ENCODE measurements around the gene MAP3K9. TPM values are rescaled to one million over a fixed set of nuclear protein-coding genes. Genes with fewer than 3 reads are reported as not detected.

MAP3K9 gene
- polyA plus RNA-seq, 1 donor from 2014 or later = 10.4 TPM

DNA sequence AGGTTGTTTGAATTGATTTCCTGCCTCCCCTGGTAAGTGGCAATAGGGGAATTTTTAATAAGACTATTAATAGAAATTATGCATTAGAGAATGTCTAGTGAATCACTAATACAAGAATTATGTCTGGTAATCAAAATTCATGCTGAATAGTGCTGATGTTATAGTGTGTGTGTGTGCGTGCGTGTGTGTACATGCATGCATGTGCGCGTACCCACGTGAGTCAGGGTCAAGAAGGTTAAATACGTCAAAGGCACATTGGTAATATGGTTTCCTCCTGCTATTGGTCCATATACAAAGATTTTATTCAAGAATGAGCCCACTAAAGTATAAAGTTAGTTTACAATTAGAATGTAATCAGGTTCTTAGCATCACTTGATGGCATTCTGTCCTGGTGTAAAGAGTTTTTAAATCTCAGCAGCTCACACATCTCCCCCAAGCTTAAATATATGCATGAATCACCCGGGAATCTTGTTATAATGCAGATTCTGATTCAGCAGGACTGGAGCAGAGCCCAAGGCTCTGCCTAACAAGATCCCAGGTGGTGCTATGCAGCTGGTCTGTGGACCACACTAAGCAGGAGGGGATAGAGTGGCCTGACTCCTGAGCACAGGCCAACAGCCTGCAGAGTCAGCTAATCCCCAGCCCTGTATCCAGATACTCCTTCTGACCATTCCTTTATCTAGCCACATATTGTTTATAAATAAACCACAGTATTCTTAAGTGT is 123.7 kb downstream of the MAP3K9 start:
- H2AFZ ChIP-seq (ENCODE audit: low read depth, low read length) = no peak overlapping the region
- H3K79me2 ChIP-seq (replicated peaks; ENCODE audit: insufficient read depth, low read length) = no peaks in the 10 kb centered on the region
- TF ChIP-seq, protein P1, sequence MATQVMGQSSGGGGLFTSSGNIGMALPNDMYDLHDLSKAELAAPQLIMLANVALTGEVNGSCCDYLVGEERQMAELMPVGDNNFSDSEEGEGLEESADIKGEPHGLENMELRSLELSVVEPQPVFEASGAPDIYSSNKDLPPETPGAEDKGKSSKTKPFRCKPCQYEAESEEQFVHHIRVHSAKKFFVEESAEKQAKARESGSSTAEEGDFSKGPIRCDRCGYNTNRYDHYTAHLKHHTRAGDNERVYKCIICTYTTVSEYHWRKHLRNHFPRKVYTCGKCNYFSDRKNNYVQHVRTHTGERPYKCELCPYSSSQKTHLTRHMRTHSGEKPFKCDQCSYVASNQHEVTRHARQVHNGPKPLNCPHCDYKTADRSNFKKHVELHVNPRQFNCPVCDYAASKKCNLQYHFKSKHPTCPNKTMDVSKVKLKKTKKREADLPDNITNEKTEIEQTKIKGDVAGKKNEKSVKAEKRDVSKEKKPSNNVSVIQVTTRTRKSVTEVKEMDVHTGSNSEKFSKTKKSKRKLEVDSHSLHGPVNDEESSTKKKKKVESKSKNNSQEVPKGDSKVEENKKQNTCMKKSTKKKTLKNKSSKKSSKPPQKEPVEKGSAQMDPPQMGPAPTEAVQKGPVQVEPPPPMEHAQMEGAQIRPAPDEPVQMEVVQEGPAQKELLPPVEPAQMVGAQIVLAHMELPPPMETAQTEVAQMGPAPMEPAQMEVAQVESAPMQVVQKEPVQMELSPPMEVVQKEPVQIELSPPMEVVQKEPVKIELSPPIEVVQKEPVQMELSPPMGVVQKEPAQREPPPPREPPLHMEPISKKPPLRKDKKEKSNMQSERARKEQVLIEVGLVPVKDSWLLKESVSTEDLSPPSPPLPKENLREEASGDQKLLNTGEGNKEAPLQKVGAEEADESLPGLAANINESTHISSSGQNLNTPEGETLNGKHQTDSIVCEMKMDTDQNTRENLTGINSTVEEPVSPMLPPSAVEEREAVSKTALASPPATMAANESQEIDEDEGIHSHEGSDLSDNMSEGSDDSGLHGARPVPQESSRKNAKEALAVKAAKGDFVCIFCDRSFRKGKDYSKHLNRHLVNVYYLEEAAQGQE (IDR thresholded peaks at IDR 0.05; ENCODE audit: borderline replicate concordance) = no peak
- TF ChIP-seq EP300 (conservative IDR thresholded peaks at IDR 0.05; ENCODE audit: poor library complexity, severe bottlenecking) = no peak
- no peak overlapping the region for H3K9ac ChIP-seq (ENCODE audit: low read length)
- no peak overlapping the region for H3K4me3 ChIP-seq (ENCODE audit: low read length)
- no peak overlapping the region for H3K27ac ChIP-seq (ENCODE audit: low read length)
- H3K27me3 ChIP-seq (ENCODE audit: insufficient read depth, low read depth, low read length) = no peaks in the 10 kb centered on the region
- no peak overlapping the region for H3K4me2 ChIP-seq (ENCODE audit: low read length)
- H3F3A ChIP-seq (ENCODE audit: insufficient read depth, low read length, poor library complexity, severe bottlenecking) = no peaks in the 10 kb centered on the region
- H3K9me3 ChIP-seq (ENCODE audit: low read length) = no peaks in the 10 kb centered on the region
- H3K36me3 ChIP-seq (ENCODE audit: insufficient read depth, low read length) = no peaks in the 10 kb centered on the region
- no peaks in the 10 kb centered on the region for H3K9me2 ChIP-seq (ENCODE audit: insufficient read depth, low read length)
- H4K20me1 ChIP-seq (ENCODE audit: insufficient read depth) = no peaks in the 10 kb centered on the region

GRCh38 chr14:70683983-70684382 is 125.3 kb downstream of the MAP3K9 start:
- no peak overlapping the region for H2AFZ ChIP-seq (ENCODE audit: low read depth, low read length)
- H3K4me3 ChIP-seq (ENCODE audit: low read length) = no peak overlapping the region
- no peaks in the 10 kb centered on the region for H3K9me2 ChIP-seq (ENCODE audit: insufficient read depth, low read length)
- H3K79me2 ChIP-seq (replicated peaks; ENCODE audit: insufficient read depth, low read length) = no peaks in the 10 kb centered on the region
- H3K4me2 ChIP-seq (ENCODE audit: low read length) = no peak overlapping the region
- H4K20me1 ChIP-seq (ENCODE audit: insufficient read depth) = no peaks in the 10 kb centered on the region
- H3F3A ChIP-seq (ENCODE audit: insufficient read depth, low read length, poor library complexity, severe bottlenecking) = no peaks in the 10 kb centered on the region
- H3K9me3 ChIP-seq (ENCODE audit: low read length) = no peaks in the 10 kb centered on the region
- H3K36me3 ChIP-seq (ENCODE audit: insufficient read depth, low read length) = no peaks in the 10 kb centered on the region
- TF ChIP-seq EZH2 (IDR thresholded peaks at IDR 0.05; ENCODE audit: borderline replicate concordance, insufficient read depth, low read length, poor library complexity, severe bottlenecking) = no peak
- no peak for TF ChIP-seq RAD21 (conservative IDR thresholded peaks at IDR 0.05)
- TF ChIP-seq, protein P1 (IDR thresholded peaks at IDR 0.05; ENCODE audit: borderline replicate concordance) = no peak
- TF ChIP-seq SMC3 (conservative IDR thresholded peaks at IDR 0.05; ENCODE audit: poor library complexity) = no peak
- TF ChIP-seq, protein P2, sequence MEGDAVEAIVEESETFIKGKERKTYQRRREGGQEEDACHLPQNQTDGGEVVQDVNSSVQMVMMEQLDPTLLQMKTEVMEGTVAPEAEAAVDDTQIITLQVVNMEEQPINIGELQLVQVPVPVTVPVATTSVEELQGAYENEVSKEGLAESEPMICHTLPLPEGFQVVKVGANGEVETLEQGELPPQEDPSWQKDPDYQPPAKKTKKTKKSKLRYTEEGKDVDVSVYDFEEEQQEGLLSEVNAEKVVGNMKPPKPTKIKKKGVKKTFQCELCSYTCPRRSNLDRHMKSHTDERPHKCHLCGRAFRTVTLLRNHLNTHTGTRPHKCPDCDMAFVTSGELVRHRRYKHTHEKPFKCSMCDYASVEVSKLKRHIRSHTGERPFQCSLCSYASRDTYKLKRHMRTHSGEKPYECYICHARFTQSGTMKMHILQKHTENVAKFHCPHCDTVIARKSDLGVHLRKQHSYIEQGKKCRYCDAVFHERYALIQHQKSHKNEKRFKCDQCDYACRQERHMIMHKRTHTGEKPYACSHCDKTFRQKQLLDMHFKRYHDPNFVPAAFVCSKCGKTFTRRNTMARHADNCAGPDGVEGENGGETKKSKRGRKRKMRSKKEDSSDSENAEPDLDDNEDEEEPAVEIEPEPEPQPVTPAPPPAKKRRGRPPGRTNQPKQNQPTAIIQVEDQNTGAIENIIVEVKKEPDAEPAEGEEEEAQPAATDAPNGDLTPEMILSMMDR (IDR thresholded peaks at IDR 0.05; ENCODE audit: poor library complexity, severe bottlenecking) = no peak
- TF ChIP-seq EP300 (conservative IDR thresholded peaks at IDR 0.05; ENCODE audit: poor library complexity, severe bottlenecking) = no peak
- no peak for TF ChIP-seq MXI1 (conservative IDR thresholded peaks at IDR 0.05; ENCODE audit: poor library complexity, severe bottlenecking)
- no peak for TF ChIP-seq POLR2AphosphoS5 (IDR thresholded peaks at IDR 0.05)
- H3K27ac ChIP-seq (ENCODE audit: low read length) = no peak overlapping the region
- no peak overlapping the region for H3K9ac ChIP-seq (ENCODE audit: low read length)
- no peaks in the 10 kb centered on the region for H3K27me3 ChIP-seq (ENCODE audit: insufficient read depth, low read depth, low read length)

All from neural cell (in vitro differentiated cells).